ENCODE data around the gene ICOS. TPM values are rescaled to one million over a fixed set of nuclear protein-coding genes. Genes with fewer than 3 reads are reported as not detected.

The ICOS gene
- total and polyA plus RNA-seq, 9 of the 15 experiments (the other 6 are each of a cell fraction or from before 2014, with no cell fraction given), result not detected

GRCh38 chr2:203934041-203934492 is 2.5 kb upstream of the ICOS start (continued):
- TF ChIP-seq ZC3H8 (IDR thresholded peaks at IDR 0.05), result no peak

GRCh38 chr2:203934711-203935438 is 1.7 kb upstream of the ICOS start:
- Histone ChIP-seq H3K4me2 (ENCODE audit: insufficient read depth, low read length) (no peak overlapping the region), H3K79me2 (ENCODE audit: control insufficient read depth, insufficient read depth, low read length) (no peaks in the 10 kb centered on the region), H3K27me3 (ENCODE audit: control insufficient read depth in 2 of 2, insufficient read depth in 2 of 2, low read length in 2 of 2) (no peaks in the 10 kb centered on the region; a peak in 1 of 5 replicates), H3K36me3 (ENCODE audit: control insufficient read depth, insufficient read depth, low read length) (no peaks in the 10 kb centered on the region), H2AFZ (ENCODE audit: low read depth, low read length) (no peak overlapping the region), H3K27ac (ENCODE audit: extremely low read depth, low read depth, low read length) (no peak overlapping the region), H3K4me1 (replicated peaks in 1 of 2; ENCODE audit: control insufficient read depth in 2 of 2, insufficient read depth in 2 of 2, low read length in 2 of 2) (no peaks in the 10 kb centered on the region), H3K9me1 (ENCODE audit: control insufficient read depth, insufficient read depth, low read length) (no peaks in the 10 kb centered on the region), H3K4me3 (no peak overlapping the region), H3K9me3 (replicated peaks; ENCODE audit: control insufficient read depth, insufficient read depth, low read depth, low read length) (no peaks in the 10 kb centered on the region), H4K20me1 (replicated peaks; ENCODE audit: control insufficient read depth, insufficient read depth, low read length) (no peaks in the 10 kb centered on the region), H3K9ac (ENCODE audit: insufficient read depth in 1 of 2, low read depth in 2 of 2, low read length in 2 of 2) (no peak overlapping the region)
- CTCF ChIA-PET (ENCODE audit: low intra/inter-chr PET ratio), result no interaction called here
- in situ Hi-C loops (cut with MboI) (no loop called here), intact Hi-C loops (cut with micrococcal nuclease) (no loop called here)
- no TSS peak for BruUV-seq (replicated peaks)
- DNase-seq (ENCODE audit: extremely low read depth in 1 of 4, low spot score in 3 of 4), result no peak
- no peak for ATAC-seq
- POLR2A ChIA-PET, result no interaction called here
- no peak for FAIRE-seq
- 2% methylated on average over 7 of the region's 8 CpGs for WGBS (ENCODE audit: insufficient coverage, low coverage, missing lambda C conversion rate)
- TF ChIP-seq CHD2 (IDR thresholded peaks at IDR 0.05; ENCODE audit: low read depth, low read length) (no peak), NFE2 (IDR thresholded peaks at IDR 0.05; ENCODE audit: low read depth) (no peak), GATA2 (CRISPR knock-in tag; IDR thresholded peaks at IDR 0.05) (no peak), ETS2 (tag; IDR thresholded peaks at IDR 0.05; ENCODE audit: borderline replicate concordance, poor library complexity, severe bottlenecking) (no peak), PTTG1 (tag; IDR thresholded peaks at IDR 0.05; ENCODE audit: low read depth) (no peak), PURB (CRISPR knock-in tag; IDR thresholded peaks at IDR 0.05; ENCODE audit: low read depth) (no peak), ZNF133 (CRISPR knock-in tag; IDR thresholded peaks at IDR 0.05) (no peak), CBX5 (IDR thresholded peaks at IDR 0.05; ENCODE audit: borderline replicate concordance, low read depth) (no peak), CREB3L1 (IDR thresholded peaks at IDR 0.05; ENCODE audit: borderline replicate concordance, low read depth) (no peak), HNRNPK (IDR thresholded peaks at IDR 0.05; ENCODE audit: low read depth, low read length, poor library complexity, severe bottlenecking) (no peak), ZNF184 (CRISPR knock-in tag; IDR thresholded peaks at IDR 0.05) (no peak), CTBP1 (IDR thresholded peaks at IDR 0.05; ENCODE audit: borderline replicate concordance) (no peak), STAT6 (CRISPR knock-in tag; IDR thresholded peaks at IDR 0.05) (no peak), ZNF398 (CRISPR knock-in tag; IDR thresholded peaks at IDR 0.05) (no peak), NR2F6 (CRISPR knock-in tag; IDR thresholded peaks at IDR 0.05) (no peak)

Data from K562 (cell line).